ENCODE measurements around the gene PRR5L. TPM values are rescaled to one million over a fixed set of nuclear protein-coding genes. Genes with fewer than 3 reads are reported as not detected.

Gene PRR5L
- total RNA-seq, 6 experiments from 2014 or later: 19.9 to 27.5 (median 24.9) TPM

DNA sequence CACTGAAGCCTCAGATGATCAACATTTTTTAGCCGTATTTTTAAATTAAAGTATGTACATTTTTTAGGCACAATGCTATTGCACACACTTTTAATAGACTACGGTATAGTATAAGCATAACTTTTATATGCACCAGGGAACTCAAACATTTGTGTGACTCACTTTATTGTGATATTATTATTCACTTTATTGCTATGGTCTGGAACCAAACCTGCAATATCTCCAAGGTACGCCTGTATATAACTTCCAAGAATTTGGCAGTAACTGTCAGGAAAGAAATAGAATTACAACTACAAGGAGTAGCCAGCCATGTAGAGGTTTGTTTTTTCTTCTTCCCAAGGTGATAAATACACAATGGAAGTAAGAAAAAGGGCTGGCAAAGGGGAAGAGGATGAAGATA, 62.3 kb downstream of the PRR5L start:
- no peak overlapping the region for H3K4me3 Mint-ChIP-seq
- H3K4me1 Mint-ChIP-seq (ENCODE audit: low read depth): peaks cover 96% of the 10 kb centered on the region
- no peak overlapping the region for H3K27ac Mint-ChIP-seq
- H3K9me3 Mint-ChIP-seq: no peaks in the 10 kb centered on the region
- no peak for DNase-seq
- TF ChIP-seq, protein P1, sequence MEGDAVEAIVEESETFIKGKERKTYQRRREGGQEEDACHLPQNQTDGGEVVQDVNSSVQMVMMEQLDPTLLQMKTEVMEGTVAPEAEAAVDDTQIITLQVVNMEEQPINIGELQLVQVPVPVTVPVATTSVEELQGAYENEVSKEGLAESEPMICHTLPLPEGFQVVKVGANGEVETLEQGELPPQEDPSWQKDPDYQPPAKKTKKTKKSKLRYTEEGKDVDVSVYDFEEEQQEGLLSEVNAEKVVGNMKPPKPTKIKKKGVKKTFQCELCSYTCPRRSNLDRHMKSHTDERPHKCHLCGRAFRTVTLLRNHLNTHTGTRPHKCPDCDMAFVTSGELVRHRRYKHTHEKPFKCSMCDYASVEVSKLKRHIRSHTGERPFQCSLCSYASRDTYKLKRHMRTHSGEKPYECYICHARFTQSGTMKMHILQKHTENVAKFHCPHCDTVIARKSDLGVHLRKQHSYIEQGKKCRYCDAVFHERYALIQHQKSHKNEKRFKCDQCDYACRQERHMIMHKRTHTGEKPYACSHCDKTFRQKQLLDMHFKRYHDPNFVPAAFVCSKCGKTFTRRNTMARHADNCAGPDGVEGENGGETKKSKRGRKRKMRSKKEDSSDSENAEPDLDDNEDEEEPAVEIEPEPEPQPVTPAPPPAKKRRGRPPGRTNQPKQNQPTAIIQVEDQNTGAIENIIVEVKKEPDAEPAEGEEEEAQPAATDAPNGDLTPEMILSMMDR (IDR thresholded peaks at IDR 0.05): no peak
- no peaks in the 10 kb centered on the region for H3K36me3 Mint-ChIP-seq (ENCODE audit: low read depth)
- no peaks in the 10 kb centered on the region for H3K27me3 Mint-ChIP-seq (ENCODE audit: insufficient read depth)

DNA sequence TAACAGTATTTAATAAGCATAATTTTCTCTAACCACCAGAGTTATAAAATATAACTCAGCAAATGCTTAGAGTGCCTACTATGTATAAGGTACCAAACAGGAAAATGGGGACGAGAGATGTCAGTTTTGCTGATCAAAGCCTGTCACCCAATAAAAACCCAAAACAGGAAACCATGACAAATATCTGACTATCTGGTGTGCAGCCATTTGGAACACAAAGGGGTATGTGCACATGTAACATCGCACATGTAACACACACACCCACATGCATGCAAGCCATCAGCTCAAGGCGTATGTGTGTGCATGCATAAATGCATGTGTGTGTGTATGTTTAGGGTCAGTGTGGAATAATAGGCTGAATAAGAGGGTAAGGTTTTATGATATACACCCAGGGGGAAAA, 64.2 kb downstream of the PRR5L start:
- H3K4me3 Mint-ChIP-seq: peak overlapping the region; percentile 89; the same call in 1 of the 2 replicates
- H3K4me1 Mint-ChIP-seq (ENCODE audit: low read depth): peaks cover 94% of the 10 kb centered on the region
- no peak for DNase-seq
- no peaks in the 10 kb centered on the region for H3K36me3 Mint-ChIP-seq (ENCODE audit: low read depth)
- no peaks in the 10 kb centered on the region for H3K9me3 Mint-ChIP-seq
- peak overlapping the region; percentile 75 for H3K27ac Mint-ChIP-seq
- no peaks in the 10 kb centered on the region for H3K27me3 Mint-ChIP-seq (ENCODE audit: insufficient read depth)
- TF ChIP-seq, protein P1 (IDR thresholded peaks at IDR 0.05): no peak

DNA sequence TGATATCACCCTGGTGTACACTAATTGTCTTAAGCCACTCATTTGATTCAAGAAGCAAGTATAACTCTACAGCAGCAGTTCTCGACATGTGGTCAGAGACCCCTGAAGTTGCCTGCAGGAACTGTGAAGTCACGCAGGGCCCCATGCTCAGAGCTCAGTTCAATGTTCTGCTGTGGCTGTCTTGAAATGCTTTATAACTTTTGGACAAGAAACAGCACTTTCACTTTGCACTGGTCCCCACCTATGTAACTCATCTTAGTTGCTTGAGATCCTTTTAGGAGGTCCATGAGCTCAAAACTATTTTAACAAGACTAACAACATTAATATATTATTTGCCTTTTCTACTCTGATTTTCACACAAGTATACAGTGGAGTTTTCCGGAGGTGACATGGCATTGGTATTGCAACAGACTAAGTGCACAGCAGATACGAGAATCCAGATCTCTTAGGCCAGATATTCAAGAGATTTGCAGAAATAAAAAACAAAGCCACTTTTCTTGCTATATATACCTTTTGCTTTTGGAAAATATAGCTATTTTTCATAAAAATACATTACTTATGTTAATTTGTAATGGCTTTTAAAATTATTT, 64.8 kb downstream of the PRR5L start:
- Mint-ChIP-seq H3K9me3 (no peaks in the 10 kb centered on the region), H3K27ac (peak overlapping the region; percentile 75), H3K4me3 (peak overlapping the region; percentile 89), H3K4me1 (ENCODE audit: low read depth) (peaks cover 92% of the 10 kb centered on the region), H3K27me3 (ENCODE audit: insufficient read depth) (no peaks in the 10 kb centered on the region), H3K36me3 (ENCODE audit: low read depth) (no peaks in the 10 kb centered on the region)
- no peak for DNase-seq
- TF ChIP-seq, protein P1 (IDR thresholded peaks at IDR 0.05): no peak

DNA sequence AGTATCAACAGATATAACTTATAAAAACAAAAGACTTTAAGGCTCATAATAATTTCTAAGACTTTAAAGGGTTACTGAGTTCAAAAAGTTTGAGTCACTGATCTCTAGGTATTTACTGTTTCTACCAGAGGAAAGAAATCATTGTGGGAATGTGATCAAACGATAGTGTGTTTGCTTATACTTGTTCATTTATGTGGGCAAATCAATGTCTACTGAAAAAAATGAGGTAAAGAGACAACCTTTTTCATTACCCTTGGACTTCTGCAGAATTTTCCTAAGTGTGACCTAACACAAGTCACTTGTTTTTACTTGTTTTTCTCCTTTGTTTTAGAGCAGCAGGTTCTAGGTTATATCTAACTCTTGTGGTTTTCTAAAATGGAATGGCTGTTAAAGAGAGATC, 65.4 kb downstream of the PRR5L start:
- H3K4me1 Mint-ChIP-seq (ENCODE audit: low read depth): peaks cover 92% of the 10 kb centered on the region
- DNase-seq: peak; percentile 18
- TF ChIP-seq, protein P1 (IDR thresholded peaks at IDR 0.05): no peak
- H3K27ac Mint-ChIP-seq: peak overlapping the region; percentile 99
- H3K4me3 Mint-ChIP-seq: peak overlapping the region; percentile 89
- H3K9me3 Mint-ChIP-seq: no peaks in the 10 kb centered on the region
- no peaks in the 10 kb centered on the region for H3K27me3 Mint-ChIP-seq (ENCODE audit: insufficient read depth)
- no peaks in the 10 kb centered on the region for H3K36me3 Mint-ChIP-seq (ENCODE audit: low read depth)

DNA sequence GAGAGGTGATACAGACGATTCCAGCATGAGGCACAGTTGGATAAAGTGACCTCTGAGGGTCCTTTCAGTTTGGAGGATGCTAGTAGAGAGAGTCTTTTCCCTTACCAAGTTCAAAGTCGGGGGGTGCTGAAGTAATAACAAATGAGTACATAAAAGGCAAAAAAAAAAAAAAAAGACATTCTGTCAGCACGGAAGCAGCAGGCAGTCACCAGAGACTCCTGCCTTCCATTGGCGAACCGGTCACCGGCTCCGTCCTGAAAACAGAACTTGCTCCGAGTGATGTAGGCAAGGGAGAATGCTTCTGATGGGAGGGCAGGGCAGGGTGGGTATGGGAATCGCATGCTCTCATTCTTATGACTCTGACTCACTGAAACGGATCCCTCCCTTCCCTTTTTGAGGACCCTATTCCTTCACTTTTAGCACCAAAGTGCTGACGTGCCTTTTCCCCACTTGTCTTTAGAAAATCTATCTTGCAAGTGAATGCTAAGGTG, 65.9 kb downstream of the PRR5L start:
- H3K4me3 Mint-ChIP-seq: peak overlapping the region; percentile 89
- H3K27ac Mint-ChIP-seq: peak overlapping the region; percentile 99
- H3K36me3 Mint-ChIP-seq (ENCODE audit: low read depth): no peaks in the 10 kb centered on the region
- DNase-seq: peak; percentile 93
- H3K27me3 Mint-ChIP-seq (ENCODE audit: insufficient read depth): no peaks in the 10 kb centered on the region
- no peaks in the 10 kb centered on the region for H3K9me3 Mint-ChIP-seq
- TF ChIP-seq, protein P1 (IDR thresholded peaks at IDR 0.05): no peak
- H3K4me1 Mint-ChIP-seq (ENCODE audit: low read depth): peaks cover 92% of the 10 kb centered on the region
